ENCODE data around the gene MAPK11.
A peak's percentile ranks its signal among the peaks of the same experiment; 100 is the strongest.

The MAPK11 gene

GRCh38 chr22:50243685-50244419, 26.3 kb downstream of the MAPK11 start:
- no peak for TF ChIP-seq CTCF (IDR thresholded peaks at IDR 0.05; ENCODE audit: low read length, missing control alignments)
- no peak for DNase-seq (ENCODE audit: low read depth)
- H3K4me3 ChIP-seq (replicated peaks; ENCODE audit: low read depth, low read length): peak overlapping the region; percentile 97

- peak overlapping the region; percentile 97 for H3K4me3 ChIP-seq (replicated peaks; ENCODE audit: low read depth, low read length)
- TF ChIP-seq CTCF (IDR thresholded peaks at IDR 0.05; ENCODE audit: low read length, missing control alignments): no peak
- no peak for DNase-seq (ENCODE audit: low read depth)
Observed at GRCh38 chr22:50242406-50242949, 27.7 kb downstream of the MAPK11 start.

GRCh38 chr22:50238755-50239154, 31.4 kb downstream of the MAPK11 start:
- no peak overlapping the region for H3K4me3 ChIP-seq (replicated peaks; ENCODE audit: low read depth, low read length)
- TF ChIP-seq CTCF (IDR thresholded peaks at IDR 0.05; ENCODE audit: low read length, missing control alignments): no peak
- DNase-seq (ENCODE audit: low read depth): no peak

GRCh38 chr22:50236731-50237409, 33.3 kb downstream of the MAPK11 start:
- TF ChIP-seq CTCF (IDR thresholded peaks at IDR 0.05; ENCODE audit: low read length, missing control alignments): peak; percentile 46
- H3K4me3 ChIP-seq (replicated peaks; ENCODE audit: low read depth, low read length): no peak overlapping the region
- DNase-seq (ENCODE audit: low read depth): peak; percentile 44

GRCh38 chr22:50233223-50233622, 37.0 kb downstream of the MAPK11 start:
- no peak for TF ChIP-seq CTCF (IDR thresholded peaks at IDR 0.05; ENCODE audit: low read length, missing control alignments)
- no peak for DNase-seq (ENCODE audit: low read depth)
- no peak overlapping the region for H3K4me3 ChIP-seq (replicated peaks; ENCODE audit: low read depth, low read length)

GRCh38 chr22:50232481-50233151, 37.6 kb downstream of the MAPK11 start:
- DNase-seq (ENCODE audit: low read depth): no peak
- no peak overlapping the region for H3K4me3 ChIP-seq (replicated peaks; ENCODE audit: low read depth, low read length)
- TF ChIP-seq CTCF (IDR thresholded peaks at IDR 0.05; ENCODE audit: low read length, missing control alignments): no peak

Measured in fibroblast of pulmonary artery (primary cell).